ENCODE results near the gene MLST8. TPM values are rescaled to one million over a fixed set of nuclear protein-coding genes. Genes with fewer than 3 reads are reported as not detected.

Gene MLST8
- total RNA-seq, 2 experiments from 2014 or later, result 32.6 to 33.7 TPM

Other genes with a start within 250 kb of the MLST8 start
- 100 to 1,000 TPM; 131 to 138 TPM for gene NDUFB10, start 245.9 kb upstream of the MLST8 start, total RNA-seq
- gene RPS2, start 240.6 kb upstream of the MLST8 start, total RNA-seq, result 1,000 to 10,000 TPM; 2,364 to 2,405 TPM
- not detected for gene RNF151, start 238.6 kb upstream of the MLST8 start, total RNA-seq
- gene TBL3, start 233.4 kb upstream of the MLST8 start, total RNA-seq, result 10 to 100 TPM; 27.7 to 28.7 TPM
- gene NOXO1, start 224.0 kb upstream of the MLST8 start, total RNA-seq, result under 1 TPM in 1 of 2 experiments, not detected in 1; 0.23 TPM
- gene GFER, start 221.3 kb upstream of the MLST8 start, total RNA-seq, result 10 to 100 TPM; 29.1 to 32.0 TPM
- 10 to 100 TPM; 12.3 to 12.6 TPM for gene SYNGR3, start 215.5 kb upstream of the MLST8 start, total RNA-seq
- gene ZNF598, start 195.6 kb upstream of the MLST8 start, total RNA-seq, result 10 to 100 TPM; 52.1 to 53.6 TPM
- gene NPW, start 185.7 kb upstream of the MLST8 start, total RNA-seq, result under 1 TPM; 0.48 to 0.65 TPM
- gene NHERF2, start 178.6 kb upstream of the MLST8 start, total RNA-seq, result under 1 TPM; 0.85 to 0.96 TPM
- 10 to 100 TPM; 22.5 to 24.5 TPM for gene NTHL1, start 157.6 kb upstream of the MLST8 start, total RNA-seq
- gene TSC2, start 157.5 kb upstream of the MLST8 start, total RNA-seq, result 10 to 100 TPM; 88.4 to 90.1 TPM
- gene PKD1, start 69.6 kb upstream of the MLST8 start, total RNA-seq, result 10 to 100 TPM; 60.5 to 69.6 TPM
- gene RAB26, start 56.8 kb upstream of the MLST8 start, total RNA-seq, result 1 to 10 TPM in 1 of 2 experiments, under 1 TPM in 1; 0.83 to 1.1 TPM
- 10 to 100 TPM; 57.3 to 60.3 TPM for gene TRAF7, start 49.7 kb upstream of the MLST8 start, total RNA-seq
- 1 to 10 TPM in 1 of 2 experiments, under 1 TPM in 1; 0.18 to 1.4 TPM for gene CASKIN1, start 8.8 kb upstream of the MLST8 start, total RNA-seq
- 10 to 100 TPM; 10.3 to 12.5 TPM for gene BRICD5, start 5.4 kb downstream of the MLST8 start, total RNA-seq
- 10 to 100 TPM; 17.9 to 19.2 TPM for gene PGP, start 9.4 kb downstream of the MLST8 start, total RNA-seq
- 10 to 100 TPM; 26.3 to 29.4 TPM for gene E4F1, start 18.1 kb downstream of the MLST8 start, total RNA-seq
- gene DNASE1L2, start 31.0 kb downstream of the MLST8 start, total RNA-seq, result 1 to 10 TPM; 2.0 to 2.3 TPM
- 10 to 100 TPM; 43.0 to 44.8 TPM for gene ECI1, start 46.1 kb downstream of the MLST8 start, total RNA-seq
- gene RNPS1, start 62.7 kb downstream of the MLST8 start, total RNA-seq, result 100 to 1,000 TPM; 218 to 222 TPM
- 1 to 10 TPM; 8.3 to 8.7 TPM for gene ABCA3, start 135.3 kb downstream of the MLST8 start, total RNA-seq
- 10 to 100 TPM; 74.5 to 75.8 TPM for gene CCNF, start 224.0 kb downstream of the MLST8 start, total RNA-seq